Hematopoietic multipotent progenitor cell (in vitro differentiated cells): ENCODE data around the gene AKAP12. TPM values are rescaled to one million over a fixed set of nuclear protein-coding genes. Genes with fewer than 3 reads are reported as not detected.
"Not testable (repeated sequence)": the region's sequence is repeated elsewhere in the genome, so short reads cannot be mapped to it uniquely, and the experiment has no call there.

Experiments
- DNase-seq, 3 donors: peaks; one replicate each; pipeline ENCODE4 v3.0.0-alpha.2; 2011 to 2015; ENCODE audit warnings: low read depth in 2 of 3, low spot score in 2 of 3
- total RNA-seq: library from RNA; depleted of rRNA; stranded (reverse); fragments of >200 nt; gene quantifications from one replicate; pipeline ENCODE4 v1.2.3, GENCODE V29; 2012

AKAP12 gene
- total RNA-seq, 1 donor, result 0.27 TPM

DNA sequence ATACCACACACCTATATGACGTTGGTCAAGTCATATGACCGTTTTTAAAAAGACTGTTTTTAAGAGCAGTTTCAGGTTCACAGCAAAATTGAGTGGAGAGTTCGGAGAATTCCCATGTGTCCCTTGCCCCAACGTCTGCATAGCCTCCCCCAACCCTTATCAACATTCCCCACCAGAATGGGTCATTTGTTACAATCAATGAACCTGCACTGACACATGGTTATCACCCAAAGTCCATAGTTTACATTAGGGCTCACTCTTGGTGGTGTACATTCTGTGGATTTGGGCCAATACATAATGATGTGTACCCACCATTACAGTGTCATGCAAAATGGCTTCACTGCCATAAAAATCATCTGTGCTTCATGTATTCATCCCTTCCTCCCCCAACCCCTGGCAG, 99.6 kb downstream of the AKAP12 start:
- DNase-seq, result no peak

DNA sequence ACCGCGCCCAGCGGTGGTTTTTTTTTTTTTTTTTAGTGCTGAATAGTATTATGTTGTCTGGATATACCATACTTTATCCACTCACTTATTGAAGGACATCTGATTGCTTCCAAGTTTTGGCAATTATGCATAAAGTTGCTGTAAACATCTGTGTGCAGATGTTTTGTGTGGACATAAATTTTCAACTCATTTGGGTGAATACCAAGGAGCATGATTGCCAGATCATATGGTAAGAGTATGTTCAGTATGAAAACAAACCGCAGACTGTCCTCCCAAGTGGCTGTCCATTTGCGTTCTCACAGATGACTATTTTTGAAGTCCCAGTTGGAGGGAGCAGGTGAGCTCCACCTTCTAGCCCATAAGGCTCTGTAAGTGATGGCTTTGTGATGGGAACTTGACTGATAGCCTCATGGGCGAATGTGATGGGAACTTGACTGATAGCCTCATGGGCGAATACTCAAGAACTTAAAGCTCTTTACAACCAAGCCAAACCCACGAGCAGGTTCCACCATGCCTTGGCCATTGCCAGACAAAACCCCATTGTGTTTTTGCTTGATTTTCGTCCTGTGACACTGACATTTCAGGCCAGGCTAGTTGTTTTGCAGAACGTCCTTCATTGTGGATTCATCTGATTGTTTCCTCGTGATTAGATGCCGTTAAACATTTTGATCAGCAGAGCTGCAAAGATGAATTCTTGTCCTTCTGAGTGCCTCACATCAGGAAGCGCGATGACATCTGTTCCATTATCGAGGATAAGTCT, 100.6 kb downstream of the AKAP12 start:
- no peak for DNase-seq

DNA sequence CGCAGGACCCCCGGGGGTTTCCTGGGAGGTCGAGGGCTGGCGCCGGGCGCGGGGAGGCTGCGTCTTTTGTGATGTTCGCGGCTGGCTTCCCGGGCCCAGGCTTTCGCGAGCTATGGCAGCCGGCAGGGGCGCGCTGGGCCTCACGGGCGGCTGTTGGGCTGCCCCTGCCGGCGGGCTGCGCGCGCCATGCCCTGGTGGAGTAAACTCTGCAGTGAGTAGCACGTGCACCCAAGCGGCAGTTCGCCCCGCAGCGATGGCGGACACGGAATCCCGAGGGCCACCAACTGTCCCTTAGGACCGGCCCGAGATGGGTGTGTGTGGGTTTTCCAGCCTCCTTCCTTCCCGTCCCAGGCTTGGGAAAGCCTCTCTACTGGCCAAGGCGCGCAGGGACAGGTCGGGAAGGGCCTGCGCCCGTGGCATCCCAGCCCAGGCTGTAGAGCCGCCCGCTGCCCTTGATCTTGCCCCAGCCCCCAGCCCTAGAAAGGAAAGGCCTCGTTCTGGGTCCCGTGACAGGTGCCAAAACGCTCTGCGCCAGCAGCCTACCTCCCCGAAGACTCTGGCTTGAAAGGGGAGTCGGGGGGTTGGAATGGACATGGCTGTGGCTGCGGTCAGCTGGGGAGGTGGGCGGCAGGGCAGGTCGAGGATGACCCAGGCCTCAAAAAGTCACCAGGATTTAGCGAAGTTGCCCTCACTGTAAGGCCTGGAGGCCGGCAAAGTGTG, 101.9 kb downstream of the AKAP12 start:
- no peak for DNase-seq

DNA sequence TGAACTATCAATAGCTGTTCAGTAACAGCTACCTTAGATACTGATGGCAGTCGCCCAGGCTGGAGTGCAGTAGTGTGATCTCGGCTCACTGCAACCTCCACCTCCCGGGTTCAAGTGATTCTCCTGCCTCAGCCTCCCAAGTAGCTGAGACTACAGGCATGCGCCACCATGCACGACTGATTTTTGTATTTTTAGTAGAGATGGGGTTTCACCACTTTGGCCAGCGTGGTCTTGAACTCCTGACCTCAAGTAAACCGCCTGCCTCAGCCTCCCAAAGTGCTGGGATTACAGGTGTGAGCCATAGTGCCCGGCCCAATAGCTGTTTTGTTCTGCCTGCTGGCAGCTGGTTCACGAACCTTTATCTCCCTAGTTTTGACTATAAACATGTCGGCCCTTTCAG, 103.0 kb downstream of the AKAP12 start:
- DNase-seq, result not testable (repeated sequence)

DNA sequence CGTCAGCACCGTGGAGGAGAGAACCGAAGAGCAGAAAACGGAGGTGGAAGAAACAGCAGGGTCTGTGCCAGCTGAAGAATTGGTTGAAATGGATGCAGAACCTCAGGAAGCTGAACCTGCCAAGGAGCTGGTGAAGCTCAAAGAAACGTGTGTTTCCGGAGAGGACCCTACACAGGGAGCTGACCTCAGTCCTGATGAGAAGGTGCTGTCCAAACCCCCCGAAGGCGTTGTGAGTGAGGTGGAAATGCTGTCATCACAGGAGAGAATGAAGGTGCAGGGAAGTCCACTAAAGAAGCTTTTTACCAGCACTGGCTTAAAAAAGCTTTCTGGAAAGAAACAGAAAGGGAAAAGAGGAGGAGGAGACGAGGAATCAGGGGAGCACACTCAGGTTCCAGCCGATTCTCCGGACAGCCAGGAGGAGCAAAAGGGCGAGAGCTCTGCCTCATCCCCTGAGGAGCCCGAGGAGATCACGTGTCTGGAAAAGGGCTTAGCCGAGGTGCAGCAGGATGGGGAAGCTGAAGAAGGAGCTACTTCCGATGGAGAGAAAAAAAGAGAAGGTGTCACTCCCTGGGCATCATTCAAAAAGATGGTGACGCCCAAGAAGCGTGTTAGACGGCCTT, 110.0 kb downstream of the AKAP12 start:
- DNase-seq, result no peak

DNA sequence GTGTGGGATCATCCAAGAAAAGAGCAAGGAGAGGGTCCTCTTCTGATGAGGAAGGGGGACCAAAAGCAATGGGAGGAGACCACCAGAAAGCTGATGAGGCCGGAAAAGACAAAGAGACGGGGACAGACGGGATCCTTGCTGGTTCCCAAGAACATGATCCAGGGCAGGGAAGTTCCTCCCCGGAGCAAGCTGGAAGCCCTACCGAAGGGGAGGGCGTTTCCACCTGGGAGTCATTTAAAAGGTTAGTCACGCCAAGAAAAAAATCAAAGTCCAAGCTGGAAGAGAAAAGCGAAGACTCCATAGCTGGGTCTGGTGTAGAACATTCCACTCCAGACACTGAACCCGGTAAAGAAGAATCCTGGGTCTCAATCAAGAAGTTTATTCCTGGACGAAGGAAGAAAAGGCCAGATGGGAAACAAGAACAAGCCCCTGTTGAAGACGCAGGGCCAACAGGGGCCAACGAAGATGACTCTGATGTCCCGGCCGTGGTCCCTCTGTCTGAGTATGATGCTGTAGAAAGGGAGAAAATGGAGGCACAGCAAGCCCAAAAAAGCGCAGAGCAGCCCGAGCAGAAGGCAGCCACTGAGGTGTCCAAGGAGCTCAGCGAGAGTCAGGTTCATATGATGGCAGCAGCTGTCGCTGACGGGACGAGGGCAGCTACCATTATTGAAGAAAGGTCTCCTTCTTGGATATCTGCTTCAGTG, 110.8 kb downstream of the AKAP12 start:
- no peak for DNase-seq

DNA sequence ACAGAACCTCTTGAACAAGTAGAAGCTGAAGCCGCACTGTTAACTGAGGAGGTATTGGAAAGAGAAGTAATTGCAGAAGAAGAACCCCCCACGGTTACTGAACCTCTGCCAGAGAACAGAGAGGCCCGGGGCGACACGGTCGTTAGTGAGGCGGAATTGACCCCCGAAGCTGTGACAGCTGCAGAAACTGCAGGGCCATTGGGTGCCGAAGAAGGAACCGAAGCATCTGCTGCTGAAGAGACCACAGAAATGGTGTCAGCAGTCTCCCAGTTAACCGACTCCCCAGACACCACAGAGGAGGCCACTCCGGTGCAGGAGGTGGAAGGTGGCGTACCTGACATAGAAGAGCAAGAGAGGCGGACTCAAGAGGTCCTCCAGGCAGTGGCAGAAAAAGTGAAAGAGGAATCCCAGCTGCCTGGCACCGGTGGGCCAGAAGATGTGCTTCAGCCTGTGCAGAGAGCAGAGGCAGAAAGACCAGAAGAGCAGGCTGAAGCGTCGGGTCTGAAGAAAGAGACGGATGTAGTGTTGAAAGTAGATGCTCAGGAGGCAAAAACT, 111.5 kb downstream of the AKAP12 start:
- no peak for DNase-seq

DNA sequence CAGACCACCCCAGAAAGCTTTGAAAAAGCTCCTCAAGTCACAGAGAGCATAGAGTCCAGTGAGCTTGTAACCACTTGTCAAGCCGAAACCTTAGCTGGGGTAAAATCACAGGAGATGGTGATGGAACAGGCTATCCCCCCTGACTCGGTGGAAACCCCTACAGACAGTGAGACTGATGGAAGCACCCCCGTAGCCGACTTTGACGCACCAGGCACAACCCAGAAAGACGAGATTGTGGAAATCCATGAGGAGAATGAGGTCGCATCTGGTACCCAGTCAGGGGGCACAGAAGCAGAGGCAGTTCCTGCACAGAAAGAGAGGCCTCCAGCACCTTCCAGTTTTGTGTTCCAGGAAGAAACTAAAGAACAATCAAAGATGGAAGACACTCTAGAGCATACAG, 112.0 kb downstream of the AKAP12 start:
- no peak for DNase-seq

DNA sequence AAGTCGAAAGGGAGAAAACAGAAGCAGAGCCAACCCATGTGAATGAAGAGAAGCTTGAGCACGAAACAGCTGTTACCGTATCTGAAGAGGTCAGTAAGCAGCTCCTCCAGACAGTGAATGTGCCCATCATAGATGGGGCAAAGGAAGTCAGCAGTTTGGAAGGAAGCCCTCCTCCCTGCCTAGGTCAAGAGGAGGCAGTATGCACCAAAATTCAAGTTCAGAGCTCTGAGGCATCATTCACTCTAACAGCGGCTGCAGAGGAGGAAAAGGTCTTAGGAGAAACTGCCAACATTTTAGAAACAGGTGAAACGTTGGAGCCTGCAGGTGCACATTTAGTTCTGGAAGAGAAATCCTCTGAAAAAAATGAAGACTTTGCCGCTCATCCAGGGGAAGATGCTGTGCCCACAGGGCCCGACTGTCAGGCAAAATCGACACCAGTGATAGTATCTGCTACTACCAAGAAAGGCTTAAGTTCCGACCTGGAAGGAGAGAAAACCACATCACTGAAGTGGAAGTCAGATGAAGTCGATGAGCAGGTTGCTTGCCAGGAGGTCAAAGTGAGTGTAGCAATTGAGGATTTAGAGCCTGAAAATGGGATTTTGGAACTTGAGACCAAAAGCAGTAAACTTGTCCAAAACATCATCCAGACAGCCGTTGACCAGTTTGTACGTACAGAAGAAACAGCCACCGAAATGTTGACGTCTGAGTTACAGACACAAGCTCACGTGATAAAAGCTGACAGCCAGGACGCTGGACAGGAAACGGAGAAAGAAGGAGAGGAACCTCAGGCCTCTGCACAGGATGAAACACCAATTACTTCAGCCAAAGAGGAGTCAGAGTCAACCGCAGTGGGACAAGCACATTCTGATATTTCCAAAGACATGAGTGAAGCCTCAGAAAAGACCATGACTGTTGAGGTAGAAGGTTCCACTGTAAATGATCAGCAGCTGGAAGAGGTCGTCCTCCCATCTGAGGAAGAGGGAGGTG, 112.9 kb downstream of the AKAP12 start:
- DNase-seq, result no peak

DNA sequence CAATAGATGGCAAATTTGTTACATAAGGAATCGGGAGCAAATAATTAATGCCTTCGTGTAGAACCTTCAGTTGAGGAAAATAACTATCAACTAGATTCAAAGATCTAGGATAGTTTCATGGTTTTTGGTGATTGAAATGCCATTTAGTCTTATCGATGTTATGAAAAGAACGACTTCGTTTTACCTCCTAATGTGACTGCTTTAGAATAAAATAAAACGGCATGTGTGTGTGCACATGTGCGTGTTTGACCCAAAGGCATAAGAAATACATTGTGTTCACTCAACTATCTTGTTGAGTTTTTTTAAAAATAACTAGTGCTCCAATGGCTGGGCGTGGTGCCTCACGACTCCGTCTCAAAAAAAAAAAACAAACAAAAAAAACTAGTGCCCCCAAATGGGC, 114.0 kb downstream of the AKAP12 start:
- no peak for DNase-seq

DNA sequence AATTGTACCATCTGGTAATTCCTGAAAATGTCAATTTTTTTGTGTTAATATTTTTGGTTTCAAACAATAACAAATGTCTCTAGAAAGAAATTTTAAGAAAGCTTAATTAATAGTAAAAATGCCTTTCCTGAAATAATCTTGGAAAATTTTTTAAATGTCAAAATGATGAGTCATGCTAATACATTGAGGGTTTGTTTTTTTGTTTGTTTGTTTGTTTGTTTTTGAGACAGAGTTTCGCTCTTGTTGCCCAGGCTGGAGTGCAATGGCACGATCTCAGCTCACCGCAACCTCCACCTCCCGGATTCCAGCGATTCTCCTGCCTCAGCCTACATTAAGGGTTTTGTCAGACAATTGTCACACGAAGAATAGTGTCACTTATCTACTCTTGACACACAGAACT, 117.2 kb downstream of the AKAP12 start:
- not testable (repeated sequence) for DNase-seq

DNA sequence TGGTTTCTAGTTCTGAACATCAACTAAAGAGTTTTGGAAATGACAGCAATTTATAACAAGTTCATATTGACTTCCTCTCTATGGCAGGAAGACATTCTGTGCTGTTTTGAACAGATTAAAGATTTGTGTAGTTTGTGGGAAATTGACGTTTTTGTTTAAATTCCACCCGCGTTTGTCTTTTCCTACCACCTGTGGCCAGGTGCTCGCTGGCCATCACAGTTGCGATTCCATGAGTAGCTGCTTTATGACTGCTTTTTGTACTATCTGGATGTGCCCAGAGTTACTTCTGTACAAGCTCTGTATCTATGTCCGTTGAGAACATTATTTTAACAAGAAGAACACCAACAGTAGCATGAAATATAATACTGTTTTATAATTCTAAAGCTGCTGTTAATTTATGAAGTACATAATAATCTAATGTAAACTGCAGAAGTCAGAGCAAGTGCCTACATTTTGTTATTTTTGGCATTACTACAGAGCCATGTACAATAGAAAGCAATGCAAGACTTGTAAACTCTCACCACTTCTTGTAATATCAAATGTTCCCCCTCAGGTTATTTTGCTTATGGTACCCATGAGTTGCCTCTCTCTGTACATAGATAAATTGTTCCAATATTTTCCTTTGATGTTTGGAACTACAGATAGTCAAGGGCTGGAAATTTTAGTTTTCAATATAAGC, 118.1 kb downstream of the AKAP12 start:
- DNase-seq, result peak in 1 of 3 donors; percentile 23

DNA sequence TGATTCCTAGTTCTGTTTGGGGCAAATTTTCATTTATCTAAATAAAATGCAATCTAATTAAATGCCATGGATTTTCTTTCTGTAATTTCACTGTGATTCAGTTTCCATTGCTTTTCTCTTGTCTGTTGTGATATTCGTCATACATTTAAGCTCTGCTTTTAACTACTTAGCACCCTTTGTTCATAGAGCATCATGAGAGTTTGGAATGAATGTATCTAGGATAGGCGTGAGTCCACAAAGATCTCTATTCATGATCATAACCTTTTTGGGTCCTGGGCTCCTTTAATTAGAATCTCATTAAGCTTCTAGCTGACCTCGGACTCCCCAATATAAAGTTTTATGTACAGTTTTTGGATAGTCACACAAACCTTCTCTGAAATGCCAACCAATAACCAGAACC, 118.7 kb downstream of the AKAP12 start:
- DNase-seq, result no peak

DNA sequence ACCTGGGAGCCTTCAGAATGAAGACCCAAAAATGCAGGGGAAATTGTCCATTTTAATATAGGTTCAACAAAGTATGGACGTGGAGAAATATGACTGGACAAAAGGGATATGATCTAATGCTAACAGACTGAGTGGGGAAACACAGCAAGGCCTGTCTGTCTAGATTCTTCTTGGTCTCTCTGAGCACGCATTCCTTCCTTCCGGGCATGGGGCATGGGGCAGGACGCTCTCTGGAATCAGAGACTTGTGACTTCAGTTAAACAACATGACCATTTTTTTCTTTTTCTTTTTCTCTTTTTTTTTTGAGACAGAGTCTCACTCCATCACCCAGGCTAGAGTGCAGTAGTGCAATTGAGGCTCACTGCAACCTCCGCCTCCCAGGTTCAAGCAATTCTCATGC, 119.7 kb downstream of the AKAP12 start:
- no peak for DNase-seq

DNA sequence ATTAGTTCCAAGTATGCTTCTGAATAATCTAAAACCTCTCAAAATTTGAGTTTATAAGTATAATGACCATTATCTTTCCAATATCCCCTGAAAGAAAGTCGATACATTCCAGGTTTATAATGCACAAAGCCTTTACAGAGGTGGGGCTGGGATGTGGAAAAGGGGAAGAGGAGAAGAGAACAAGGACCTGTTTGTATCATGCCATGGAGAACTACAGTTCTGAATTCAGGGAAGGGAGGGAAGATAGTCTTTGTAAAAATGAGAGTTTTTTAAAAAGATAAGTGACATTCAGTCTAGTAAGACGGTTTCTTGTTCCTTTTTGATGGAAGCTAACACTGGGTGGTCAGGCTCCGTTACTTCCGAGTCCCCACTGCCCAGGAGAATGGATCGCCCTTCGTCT, 125.5 kb downstream of the AKAP12 start:
- no peak for DNase-seq

DNA sequence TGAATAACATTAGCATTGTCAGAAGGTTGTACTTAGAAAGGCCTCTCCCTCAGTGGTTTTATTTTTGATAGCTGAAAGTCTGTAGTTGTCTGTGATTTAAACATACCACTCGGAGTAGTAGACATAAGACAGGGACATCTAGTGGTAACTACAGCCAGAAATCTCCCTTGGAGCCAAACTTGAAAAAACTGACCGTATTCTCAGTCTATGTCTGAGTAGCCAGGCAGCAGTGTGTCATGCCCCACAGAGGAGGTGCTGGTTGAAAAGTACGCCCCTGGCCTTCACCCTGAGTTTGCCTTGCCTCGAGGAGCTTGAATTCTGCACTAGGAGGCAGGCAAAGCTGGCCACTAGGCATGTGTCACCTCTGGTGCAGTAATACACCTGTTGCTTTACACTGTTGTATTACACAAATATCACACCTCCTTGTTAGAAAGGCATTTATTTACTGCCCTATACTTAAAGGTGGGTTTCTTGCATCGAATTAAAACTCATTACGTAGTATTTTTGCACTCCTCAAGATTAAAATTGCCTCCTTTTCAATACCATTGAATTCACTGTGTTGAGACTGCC, 130.8 kb downstream of the AKAP12 start:
- no peak for DNase-seq

DNA sequence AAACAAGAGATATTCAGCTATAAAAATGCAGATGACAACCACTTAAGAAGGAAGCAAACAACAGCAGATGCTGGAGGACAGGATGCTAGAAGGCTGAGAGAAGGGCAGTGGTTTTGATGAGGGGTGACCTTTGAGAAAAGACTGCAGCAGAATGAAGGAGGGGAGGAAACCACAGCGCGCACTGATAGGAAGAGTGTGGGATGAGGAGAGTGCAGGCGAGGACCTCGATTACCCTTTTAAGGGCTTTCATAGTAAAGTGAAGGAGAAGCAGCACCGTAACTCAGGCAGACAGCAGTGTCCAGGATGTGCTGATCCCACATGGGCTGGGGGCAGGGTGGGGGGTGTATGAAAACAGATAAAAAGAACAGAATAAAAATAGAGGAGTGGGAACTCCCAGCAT, 132.4 kb downstream of the AKAP12 start:
- DNase-seq, result no peak

DNA sequence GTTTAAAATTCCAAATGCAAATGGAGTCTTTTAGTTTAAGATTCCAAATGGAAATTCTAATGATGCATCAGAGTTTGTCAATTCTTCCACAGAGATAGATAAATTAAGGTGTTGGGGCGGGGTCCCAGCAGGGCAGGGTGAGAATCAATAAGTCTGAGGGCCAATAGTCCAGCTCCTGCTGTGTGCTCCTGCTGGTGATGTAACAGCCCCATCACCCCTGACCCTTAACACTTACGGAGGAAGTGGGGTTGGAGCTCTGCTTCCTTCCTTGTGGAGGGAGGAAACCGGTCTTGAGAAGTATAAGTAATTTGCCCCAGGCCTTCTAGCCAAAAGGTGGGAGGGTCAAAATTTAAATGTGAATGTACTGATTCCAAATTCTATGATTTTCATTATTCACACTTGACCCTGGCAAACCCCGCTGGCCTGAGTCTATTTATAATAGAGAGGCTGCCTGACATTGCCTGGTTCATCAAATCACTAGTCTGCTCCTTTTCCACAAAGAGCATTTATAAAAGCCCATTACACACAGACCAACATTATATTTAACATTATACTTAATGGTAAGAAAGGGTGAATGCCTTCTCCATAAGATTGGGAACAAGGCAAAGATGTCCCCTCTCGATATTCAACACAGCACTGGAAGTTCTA, 134.4 kb downstream of the AKAP12 start:
- DNase-seq, result no peak
